Iris pigment epithelial cell (primary cell): ENCODE measurements around the gene GAK.
"Not testable (repeated sequence)": the region's sequence is repeated elsewhere in the genome, so short reads cannot be mapped to it uniquely, and the experiment has no call there.

Experiments used
- DNase-seq: peaks from one replicate; pipeline ENCODE4 v3.0.0-alpha.2; 2011; ENCODE audit warnings: low read depth

Gene GAK

DNA sequence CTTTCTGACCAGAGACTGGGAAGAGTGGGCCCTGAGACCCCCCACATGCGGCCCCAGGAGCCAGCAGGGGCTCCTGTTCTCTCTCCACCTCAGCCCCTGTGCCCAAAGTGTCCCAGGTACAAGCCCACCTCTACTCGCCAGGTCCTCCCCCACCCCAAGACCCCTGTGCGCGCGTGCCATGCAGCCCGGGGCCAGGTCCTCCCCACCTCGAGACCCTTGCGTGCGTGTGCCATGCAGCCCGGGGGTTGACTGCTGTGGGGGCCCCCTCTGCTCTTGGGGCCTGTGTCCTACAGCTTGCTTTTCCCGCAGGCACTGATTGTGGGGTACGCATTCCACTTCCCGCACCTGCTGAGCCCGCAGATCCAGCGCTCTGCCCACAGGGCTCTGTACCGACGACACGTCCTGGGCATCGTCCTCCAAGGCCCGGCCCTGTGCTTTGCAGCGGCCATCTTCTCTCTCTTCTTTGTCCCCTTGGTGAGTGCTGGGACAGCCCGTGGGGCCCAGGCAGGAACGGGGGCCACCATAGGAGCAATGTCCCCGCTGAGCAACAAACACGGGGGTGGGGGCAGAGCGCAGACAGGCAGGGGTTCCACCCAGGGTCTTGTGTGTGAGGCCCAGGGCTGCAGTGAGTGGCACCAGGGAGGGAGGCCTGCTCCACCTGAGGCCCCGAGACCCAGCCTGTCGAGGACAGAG lies 20.9 kb upstream of the GAK start:
- DNase-seq, result no peak

DNA sequence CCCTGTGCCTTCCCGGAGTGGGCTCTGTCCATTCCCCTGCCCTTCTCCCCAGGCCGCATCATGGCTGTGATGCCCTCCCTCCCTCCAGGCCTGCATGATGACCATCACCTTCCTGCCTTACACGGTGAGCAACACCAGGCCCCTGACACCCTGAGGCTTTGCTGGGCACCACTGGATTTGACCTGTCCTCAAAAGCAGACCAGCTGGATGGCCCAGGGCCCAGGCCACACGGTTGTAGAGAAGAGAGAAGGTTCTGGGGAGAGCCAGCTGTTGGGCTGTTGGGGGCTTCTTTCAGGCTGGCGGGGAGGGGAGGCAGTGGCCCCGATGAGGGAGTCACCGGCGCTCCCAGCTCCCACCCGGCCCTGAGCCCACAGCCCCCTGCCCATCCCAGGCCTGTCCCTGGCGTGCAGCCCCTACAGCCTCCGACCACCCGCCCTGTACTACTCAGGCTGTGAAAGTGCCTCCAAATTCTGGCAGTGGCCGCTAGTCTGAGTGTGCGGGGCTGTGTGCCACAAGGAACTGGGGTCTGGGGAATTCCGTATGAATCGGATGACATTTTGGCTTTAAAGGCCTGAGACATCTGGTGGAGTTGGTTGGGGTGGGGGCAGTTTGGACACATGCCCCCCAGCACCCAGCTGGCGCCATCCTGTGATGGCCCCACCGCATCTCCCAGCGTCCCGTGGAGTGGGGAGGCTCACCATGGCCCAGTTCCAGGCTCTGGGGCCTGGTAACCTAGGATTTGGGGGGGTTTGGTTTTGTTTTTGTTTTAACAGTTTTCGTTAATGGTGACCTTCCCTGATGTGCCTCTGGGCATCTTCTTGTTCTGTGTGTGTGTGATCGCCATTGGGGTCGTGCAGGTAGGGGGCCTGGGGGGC lies 19.7 kb upstream of the GAK start:
- DNase-seq, result no peak

DNA sequence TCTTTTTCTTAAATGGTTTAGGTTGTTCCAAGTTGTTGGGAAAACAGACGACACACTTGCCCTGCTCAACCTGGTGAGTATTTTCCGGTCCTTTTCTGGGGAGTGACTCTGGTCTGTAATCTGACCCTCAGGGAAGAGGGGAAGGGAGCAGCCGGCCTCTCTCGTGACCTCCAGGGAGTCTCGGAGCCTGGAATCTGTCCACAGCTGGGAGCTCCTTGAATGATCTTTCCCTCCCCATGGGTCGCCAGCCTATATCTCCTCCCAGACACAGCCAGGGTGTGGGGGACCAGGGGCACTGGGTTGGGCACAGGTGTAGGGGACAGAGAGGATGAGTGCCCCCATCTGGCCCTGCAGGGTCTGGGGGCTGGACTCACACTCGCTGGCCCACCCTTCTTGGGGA lies 19.1 kb upstream of the GAK start:
- DNase-seq, result no peak

DNA sequence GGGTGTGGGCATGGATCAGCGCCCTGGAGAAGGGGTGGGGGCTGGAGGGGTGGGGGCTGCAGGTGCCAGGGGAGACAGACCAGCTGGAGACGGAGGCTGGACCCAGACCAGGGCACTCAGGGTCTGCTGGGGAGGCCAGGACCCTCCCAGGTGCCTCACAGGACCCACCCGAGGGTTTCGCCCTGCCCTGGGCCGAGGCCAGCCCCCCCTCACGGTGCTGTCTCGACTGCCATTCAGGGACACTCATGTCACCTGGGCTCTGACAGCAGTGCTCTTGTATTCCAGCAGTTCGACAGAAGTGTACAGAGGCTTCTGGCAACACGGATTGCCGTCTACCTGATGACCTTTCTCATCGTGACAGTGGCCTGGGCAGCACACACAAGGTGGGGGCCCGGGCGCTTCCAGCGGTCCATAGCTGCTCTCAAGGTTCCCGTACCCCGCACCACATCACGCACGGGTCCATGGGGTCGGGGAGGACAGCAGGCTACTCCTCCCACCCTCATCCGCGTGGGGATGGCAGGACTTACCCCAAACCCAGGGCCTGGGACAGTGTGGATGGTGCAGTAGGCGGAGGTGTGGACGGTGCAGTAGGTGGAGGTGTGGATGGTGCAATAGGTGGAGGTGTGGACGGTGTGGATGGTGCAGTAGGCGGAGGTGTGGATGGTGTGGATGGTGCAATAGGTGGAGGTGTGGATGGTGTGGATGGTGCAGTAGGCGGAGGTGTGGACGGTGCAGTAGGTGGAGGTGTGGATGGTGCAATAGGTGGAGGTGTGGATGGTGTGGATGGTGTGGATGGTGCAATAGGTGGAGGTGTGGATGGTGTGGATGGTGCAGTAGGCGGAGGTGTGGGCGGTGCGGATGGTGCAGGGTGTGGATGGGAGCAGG lies 18.3 kb upstream of the GAK start:
- DNase-seq, result no peak

DNA sequence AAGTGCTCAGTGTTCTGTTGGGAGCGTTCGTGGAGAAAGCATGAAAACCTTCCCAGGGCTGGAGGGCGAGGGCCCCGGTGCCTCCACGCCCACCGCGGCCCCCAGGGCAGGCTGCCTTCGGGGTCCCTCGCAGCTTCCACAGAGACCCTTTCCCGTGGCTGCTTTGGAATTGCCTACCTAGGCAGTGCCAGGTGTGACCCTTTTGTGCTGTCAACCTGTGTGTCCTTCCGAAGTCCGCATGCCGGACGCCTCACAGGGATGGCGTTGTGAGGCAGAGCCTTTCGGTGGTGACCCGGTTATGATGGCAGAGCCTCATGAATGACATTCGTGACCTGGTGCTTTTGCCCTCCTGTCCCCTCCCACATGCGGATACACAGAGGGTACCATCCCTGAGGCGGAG lies 17.5 kb upstream of the GAK start:
- no peak for DNase-seq

DNA sequence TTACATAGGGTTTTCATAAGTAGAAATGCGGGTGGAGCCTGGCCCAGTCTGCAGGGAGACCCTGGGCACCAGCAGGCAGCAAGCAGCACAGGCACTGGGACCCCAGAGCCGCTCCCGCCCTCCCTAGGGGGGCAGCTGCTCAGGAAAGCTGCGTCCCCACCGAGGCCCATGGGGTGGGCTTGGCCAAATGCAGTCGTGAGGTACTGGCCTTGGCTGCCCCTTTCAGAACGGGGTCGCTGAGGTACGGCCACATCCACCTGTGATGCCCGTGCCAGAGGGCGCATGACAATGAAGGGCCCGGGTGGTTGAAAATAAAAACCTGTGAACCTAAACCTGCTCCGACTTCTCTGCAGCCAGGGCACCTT lies 16.8 kb upstream of the GAK start:
- DNase-seq, result no peak

DNA sequence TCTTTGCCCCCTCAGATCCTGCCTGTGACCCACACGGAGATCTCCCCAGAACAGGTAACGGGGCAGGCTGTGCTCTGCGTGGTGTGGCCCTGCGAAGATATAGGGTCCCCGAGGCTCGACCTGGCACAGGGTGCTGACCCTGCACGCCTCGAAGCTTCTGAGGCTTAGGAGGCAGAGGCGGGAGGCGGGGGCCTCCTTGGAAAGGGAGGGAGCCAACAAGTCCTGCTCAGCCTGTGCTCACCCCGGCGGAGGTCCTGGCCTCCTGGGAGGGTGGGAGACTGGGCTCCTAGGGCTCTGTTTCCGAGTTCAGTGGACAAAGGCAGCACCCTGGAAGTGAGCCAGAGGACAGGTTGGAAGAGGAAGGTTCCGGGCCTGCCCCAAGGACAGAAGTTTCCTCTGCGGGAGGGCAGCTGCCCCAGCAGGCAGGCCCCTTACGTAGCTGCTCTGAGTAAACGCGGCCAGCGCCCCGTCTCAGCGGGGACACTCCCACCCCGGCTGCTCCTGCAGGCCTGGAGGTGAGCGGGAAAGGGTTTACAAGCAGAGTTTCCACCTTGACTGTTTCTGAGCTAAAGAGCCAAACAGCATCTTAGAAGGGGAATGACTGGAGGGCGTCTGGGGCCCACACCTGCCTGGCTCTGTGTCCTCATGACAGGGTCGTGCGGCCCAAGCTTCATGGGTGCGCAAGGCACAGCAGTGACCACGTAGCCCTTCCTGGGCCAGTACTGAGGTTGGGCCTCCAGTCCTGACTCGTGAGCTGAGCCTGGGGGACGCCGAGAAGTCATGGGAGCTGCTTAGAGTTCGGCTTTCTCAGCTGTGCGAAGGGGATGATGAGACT lies 16.2 kb upstream of the GAK start:
- DNase-seq, result no peak

DNA sequence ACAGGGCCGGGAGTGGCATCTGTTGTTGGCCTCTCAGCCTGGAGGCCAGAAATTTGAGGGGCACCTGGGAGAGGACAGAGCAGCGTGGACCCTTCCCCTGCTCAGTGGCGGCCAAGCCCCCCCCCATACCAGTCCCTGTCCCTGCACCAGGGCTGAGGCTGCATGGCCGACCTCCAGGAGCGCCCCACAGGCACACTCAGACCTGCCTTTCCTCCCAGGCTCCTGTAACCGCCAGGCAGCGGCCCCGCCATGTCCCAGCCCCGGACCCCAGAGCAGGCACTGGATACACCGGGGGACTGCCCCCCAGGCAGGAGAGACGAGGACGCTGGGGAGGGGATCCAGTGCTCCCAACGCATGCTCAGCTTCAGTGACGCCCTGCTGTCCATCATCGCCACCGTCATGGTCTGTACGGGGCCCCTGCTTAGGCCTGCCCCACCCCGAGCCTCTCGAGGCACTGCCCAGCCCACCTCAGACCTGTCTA lies 15.4 kb upstream of the GAK start:
- no peak for DNase-seq

DNA sequence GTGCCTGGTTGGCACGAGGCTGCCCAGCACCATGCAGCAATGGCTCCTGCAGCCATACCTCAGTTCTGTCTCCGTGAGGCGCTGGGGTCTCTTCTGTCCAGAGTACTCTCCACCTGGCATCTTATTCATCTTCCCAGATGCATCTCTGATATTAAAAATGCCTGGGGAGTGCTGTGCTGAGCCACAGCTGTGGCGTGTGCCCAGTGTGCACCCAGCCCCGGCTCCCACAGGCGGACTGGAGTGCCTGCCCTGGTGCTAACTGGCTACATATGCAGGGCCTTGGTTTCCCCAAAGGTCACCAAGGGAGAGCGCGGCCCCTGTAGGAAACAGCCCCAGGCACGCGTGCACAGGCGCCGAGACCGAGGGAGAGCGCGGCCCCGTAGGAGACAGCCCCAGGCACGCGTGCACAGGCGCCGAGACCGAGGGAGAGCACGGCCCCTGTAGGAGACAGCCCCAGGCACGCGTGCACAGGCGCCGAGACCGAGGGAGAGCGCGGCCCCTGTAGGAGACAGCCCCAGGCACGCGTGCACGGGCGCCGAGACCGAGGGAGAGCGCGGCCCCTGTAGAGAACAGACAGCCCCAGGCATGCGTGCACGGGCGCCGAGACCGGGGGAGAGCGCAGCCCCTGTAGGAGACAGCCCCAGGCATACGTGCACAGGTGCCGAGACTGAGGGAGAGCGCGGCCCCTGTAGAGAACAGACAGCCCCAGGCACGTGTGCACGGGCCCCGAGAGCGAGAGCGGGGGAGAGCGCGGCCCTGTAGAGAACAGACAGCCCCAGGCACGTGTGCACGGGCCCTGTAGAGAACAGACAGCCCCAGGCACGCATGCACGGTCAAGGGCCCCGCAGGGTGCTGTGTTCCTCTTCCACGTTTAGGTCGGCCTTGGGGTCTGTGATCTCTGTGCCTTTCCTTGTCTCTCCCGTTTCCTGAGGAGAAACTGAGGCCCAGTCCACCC lies 14.7 kb upstream of the GAK start:
- no peak for DNase-seq

DNA sequence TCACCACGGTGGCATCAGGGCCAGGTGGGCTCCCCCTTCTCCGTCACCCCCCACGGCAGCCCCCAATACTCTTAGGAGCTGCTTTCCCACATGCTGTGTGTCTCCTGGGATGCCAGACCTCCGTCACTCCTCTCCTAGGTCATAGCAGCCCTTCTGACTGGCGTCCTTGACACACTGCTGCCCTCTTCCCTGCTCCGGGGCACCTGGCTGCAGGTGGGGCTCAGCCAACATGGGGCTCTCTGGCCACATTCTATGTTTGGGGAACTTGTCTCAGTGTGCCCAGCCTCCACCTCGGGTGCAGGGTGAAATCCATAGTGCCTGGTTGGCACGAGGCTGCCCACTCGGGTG lies 14.0 kb upstream of the GAK start:
- DNase-seq, result no peak

DNA sequence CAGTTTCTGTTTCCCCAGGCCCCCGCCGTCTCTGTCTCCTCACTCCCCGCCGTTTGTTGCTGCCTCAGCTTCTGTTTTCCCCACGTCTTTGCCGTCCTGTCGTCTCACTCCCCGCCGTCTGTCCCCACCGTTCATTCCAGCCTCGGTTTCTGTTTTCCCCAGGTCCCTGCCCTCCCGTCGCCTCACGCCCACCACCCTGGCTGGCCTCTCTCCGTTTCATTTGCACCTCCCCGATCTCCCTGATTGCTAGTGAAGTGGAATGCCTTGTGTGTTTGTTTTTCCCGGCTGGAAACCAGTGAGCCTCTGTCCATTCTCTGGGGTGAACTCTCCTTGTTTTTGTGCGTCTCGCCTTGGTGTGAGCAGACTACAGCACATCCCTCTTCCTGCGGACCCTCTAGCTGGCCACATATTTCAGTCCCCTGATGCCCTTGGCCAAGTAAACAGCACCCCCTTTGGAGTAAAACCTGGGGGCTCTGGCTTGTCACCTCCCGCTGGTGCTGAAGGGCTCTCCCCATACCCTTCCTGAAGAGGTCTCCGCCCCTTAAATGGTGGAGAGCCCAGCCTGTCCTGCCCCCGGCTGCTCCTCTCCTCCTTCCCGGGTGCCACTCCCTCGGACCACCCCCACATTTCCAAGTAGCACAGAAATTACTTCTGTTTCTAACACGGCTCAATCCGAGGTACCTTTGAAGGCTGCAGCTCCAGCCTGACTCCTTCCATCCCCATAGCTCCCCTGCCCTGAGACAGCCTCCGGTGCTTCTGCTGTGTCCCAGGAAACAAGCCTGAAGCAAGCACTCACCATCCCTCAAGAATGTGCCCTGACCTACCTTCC lies 13.4 kb upstream of the GAK start:
- DNase-seq, result peak; percentile 19

DNA sequence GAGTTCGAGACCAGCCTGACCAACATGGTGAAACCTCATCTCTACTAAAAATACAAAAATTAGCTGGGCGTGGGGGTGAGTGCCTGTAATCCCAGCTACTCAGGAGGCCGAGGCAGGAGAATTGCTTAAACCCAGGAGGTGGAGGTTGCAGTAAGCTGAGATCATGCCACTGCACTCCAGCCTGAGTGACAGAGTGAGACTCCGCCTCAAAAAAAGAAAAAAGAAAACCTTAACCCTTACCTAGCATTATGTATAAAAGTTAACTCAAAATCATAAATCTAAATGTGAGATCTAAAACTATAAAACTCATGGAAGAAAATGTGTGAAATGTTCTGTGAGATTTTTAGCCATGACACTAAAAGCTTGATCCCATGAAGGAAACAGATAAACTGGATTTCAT lies 7.4 kb upstream of the GAK start:
- DNase-seq, result not testable (repeated sequence)

DNA sequence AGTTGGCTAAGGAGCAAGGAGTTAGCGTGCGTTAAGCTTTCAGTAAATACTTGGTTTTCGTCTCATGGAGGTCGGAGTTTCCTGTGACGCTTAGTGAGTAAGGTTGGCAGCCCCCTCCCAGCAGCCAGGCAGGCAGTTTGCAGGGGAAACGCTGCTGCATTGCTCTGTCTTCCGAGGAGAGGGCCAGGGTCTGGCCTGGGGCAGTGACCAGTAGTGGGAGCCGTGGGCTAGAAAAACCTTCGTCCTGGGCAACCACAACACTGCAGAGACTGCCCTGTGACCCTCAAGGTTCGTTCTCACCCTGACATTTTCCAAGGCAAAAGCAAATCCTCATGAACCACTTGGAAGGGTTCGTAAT lies 576 bp upstream of the GAK start:
- no peak for DNase-seq

DNA sequence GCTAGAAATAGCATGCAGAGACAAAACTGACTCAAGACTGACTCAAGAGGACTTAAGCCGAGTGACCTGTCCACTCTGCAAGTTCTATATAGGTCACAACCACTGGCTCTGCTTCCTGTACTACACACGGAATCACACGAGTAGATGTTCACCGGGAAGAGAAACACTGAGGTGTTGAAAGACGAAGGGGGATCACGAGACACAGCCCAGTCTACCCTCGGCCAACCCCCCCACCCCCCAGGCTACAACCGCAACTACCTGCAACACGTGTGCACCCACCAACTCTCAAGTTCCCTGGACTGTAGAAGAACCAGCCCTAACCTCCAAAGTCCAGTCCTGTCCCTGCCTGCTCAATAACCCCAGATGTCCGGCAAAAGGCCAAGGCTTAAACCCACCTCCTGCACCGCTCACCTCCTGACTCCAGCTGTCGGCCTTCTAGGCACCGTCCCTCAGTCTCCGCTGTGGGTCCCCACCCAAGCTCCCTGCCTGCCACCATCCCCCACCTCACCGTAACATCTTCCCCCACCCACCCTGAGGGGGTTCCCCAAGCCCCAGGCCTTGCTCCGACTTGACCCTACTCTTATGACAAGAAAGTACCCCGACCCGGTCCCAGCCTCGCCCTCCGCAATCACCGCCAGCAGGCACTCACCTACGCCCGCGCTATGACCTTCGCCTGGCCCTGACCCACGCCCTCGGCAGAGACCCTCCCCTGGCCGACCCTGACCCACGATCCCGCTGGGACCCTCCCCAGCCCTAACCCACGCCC lies 739 bp downstream of the GAK start:
- DNase-seq, result peak; percentile 62

DNA sequence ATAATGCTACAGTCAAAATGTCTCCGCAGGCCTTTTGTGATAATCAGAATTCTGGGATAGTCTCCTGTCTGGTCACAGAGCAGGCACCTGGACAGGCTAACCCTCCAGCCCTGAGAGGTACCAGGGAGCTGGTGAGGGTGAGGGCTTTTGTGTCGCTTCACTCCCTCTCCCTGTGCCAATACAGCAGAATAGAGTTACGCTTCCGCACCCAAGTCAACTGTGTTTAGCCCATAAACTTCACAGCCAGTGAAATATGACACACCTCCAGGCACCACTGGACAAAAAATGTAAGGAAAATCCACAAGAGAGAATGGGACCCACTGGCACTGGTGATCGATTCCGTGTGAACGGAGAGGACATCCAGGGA lies 1.3 kb downstream of the GAK start:
- DNase-seq, result no peak

DNA sequence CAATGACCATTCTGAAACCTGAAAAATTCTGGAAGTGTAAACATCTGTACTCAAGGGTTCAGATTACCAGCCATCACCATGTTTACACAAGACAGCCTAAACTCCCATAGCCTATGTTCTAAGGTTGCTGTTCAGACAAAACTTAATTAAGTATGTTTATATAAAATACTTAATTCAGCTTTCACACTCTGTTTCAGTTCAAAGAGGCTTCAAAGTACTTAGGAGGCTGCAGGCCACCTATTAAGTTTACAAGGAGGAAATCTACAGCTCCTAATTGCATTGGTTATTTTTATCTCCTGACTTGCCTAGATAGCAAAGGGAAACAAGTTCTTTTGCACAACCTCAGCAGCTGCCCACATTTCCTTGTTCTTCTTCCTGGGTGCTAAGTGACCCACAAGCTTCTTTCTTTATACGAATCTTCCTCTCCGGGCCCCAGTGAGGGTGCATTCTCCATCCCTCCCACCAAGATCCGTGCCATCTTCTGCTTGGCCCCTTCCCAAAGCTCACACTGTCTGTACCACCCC lies 2.0 kb downstream of the GAK start:
- peak; percentile 59 for DNase-seq

DNA sequence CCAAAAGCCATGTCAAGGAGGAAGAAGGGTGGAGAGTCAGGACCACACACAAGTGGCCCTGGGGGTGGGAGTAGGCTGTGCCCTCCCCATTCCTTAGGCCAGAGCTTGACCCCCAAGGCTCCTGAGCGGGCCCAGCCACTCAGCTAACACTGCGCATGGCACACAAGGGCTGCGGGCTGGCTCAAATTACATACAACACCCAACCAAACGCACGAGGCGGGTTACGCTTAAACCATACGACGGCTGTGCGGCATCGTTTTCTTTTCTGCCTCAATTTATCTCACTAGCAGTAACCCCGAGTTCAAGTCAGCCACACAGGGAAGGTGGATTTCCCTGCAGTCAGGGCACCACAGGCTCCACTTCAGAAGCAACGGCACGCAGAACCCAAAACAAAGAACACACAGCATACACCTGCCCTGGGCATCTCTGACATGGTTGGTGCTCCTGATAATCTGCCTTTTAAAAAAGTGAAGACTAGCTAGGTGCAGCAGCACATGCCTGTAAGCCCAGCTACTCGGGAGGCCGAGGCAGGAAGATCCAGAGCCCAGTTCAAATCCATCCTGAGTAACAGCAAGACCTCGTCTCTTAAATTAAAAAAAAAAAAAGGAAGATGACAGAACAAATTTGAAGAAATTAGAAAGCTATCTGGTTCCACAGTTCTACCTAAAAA lies 2.9 kb downstream of the GAK start:
- no peak for DNase-seq

DNA sequence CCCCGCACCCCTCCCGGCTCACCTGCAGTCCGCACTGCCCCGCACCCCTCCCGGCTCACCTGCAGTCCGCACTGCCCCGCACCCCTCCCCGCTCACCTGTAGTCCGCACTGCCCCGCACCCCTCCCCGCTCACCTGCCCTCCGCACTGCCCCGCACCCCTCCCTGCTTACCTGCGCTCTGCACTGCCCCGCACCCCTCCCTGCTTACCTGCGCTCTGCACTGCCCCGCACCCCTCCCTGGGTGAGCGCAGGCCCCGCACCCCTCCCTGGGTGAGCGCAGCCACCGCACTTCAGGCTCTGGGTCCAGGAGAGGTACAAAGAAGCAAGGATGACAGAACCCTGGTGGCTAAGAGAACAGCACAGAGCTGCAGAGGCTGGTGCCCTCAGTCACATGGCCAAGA lies 4.5 kb downstream of the GAK start:
- not testable (repeated sequence) for DNase-seq
